Prostate gland (tissue), 2 donors: Measurements from ENCODE around the gene TMEM117.

Source experiments
- CTCF ChIP-seq, 4 experiments: fragments of 200-600 bp in 2 of 4; fragments of 450-650 bp in 2 of 4; sonication (generic) in 2 of 4; IDR thresholded peaks; 1 replicate in 3 of 4; 2 replicates in 1 of 4; pipeline ENCODE4 v1.5.1; 2016 to 2019; ENCODE audit warnings: antibody characterized with exemption in 4 of 4, mild to moderate bottlenecking in 2 of 4, moderate library complexity in 2 of 4
- POLR2AphosphoS5 ChIP-seq: sonication (generic); formaldehyde crosslinking; IDR thresholded peaks from one replicate; pipeline ENCODE4 v1.6.1; 2017; ENCODE audit warnings: antibody characterized with exemption

GRCh38 chr12:44405297-44405696, 569.4 kb downstream of the TMEM117 start:
- TF ChIP-seq POLR2AphosphoS5 (no peak), CTCF (IDR thresholded peaks at IDR 0.05) (no peak)
